ENCODE data around the gene PA2G4.

Gene PA2G4

DNA sequence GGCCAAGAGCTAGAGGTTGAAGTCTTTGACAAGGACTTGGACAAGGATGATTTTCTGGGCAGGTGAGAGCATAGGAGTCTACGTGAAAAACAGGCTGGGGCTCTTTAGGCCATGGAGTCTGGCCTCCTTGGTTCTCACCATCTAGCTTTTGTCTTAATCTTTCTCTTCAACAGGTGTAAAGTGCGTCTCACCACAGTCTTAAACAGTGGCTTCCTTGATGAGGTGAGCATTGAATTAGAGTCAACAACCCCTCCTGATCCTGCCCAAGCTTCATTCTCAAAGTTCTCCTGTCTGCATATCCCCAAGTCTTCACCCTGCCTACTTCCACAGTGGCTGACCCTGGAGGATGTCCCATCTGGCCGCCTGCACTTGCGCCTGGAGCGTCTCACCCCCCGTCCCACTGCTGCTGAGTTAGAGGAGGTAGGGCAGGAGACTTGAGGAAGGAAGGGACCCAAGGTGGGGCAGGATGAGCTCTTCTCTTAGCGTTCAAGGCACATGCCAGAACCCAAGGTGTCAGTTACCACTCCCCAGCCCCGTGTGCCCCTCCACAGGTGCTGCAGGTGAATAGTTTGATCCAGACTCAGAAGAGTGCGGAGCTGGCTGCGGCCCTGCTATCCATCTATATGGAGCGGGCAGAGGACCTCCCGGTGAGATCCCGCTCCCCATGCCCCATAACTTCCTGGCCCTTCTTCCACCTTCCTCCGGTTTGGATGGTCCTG is 33.7 kb downstream of the PA2G4 start (continued):
- TF ChIP-seq, protein P1, sequence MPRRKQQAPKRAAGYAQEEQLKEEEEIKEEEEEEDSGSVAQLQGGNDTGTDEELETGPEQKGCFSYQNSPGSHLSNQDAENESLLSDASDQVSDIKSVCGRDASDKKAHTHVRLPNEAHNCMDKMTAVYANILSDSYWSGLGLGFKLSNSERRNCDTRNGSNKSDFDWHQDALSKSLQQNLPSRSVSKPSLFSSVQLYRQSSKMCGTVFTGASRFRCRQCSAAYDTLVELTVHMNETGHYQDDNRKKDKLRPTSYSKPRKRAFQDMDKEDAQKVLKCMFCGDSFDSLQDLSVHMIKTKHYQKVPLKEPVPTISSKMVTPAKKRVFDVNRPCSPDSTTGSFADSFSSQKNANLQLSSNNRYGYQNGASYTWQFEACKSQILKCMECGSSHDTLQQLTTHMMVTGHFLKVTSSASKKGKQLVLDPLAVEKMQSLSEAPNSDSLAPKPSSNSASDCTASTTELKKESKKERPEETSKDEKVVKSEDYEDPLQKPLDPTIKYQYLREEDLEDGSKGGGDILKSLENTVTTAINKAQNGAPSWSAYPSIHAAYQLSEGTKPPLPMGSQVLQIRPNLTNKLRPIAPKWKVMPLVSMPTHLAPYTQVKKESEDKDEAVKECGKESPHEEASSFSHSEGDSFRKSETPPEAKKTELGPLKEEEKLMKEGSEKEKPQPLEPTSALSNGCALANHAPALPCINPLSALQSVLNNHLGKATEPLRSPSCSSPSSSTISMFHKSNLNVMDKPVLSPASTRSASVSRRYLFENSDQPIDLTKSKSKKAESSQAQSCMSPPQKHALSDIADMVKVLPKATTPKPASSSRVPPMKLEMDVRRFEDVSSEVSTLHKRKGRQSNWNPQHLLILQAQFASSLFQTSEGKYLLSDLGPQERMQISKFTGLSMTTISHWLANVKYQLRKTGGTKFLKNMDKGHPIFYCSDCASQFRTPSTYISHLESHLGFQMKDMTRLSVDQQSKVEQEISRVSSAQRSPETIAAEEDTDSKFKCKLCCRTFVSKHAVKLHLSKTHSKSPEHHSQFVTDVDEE (CRISPR knock-in tag; IDR thresholded peaks at IDR 0.05): no peak
- TF ChIP-seq ZC3H10 (CRISPR knock-in tag; IDR thresholded peaks at IDR 0.05): no peak

DNA sequence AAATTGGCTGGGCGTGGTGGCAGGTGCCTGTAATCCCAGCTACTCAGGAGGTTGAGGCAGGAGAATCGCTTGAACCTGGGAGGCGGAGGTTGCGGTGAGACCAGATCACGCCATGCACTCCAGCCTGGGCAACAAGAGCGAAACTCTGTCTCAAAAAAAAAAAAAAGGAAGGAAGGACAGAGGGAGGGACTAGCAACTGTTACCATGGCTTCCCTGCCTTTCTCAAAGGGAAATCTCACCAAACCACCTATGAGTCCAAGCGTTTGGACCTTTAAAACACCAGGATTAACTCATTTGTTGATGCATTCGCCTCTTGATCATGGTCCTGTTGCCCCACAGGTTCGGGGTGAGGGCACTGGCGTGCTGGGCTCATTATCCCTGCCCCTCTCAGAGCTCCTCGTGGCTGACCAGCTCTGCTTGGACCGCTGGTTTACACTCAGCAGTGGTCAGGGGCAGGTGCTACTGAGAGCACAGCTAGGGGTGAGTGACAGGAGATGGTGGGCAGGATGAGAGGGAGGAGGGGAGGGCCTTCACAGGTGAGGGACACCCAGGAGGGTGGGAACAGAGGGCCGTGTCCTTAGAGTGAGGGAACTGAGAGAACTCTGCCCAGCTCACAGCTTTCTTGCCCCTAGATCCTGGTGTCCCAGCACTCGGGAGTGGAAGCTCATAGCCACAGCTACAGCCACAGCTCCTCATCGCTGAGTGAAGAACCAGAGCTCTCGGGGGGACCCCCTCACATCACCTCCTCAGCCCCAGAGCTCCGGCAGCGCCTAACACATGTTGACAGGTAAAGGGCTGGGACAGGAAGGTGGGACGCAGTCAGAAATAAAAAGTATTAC is 37.8 kb downstream of the PA2G4 start:
- TF ChIP-seq ZNF8 (CRISPR knock-in tag; IDR thresholded peaks at IDR 0.05) (no peak), ESRRG (CRISPR knock-in tag; IDR thresholded peaks at IDR 0.05) (no peak)
- TF ChIP-seq, protein P2, sequence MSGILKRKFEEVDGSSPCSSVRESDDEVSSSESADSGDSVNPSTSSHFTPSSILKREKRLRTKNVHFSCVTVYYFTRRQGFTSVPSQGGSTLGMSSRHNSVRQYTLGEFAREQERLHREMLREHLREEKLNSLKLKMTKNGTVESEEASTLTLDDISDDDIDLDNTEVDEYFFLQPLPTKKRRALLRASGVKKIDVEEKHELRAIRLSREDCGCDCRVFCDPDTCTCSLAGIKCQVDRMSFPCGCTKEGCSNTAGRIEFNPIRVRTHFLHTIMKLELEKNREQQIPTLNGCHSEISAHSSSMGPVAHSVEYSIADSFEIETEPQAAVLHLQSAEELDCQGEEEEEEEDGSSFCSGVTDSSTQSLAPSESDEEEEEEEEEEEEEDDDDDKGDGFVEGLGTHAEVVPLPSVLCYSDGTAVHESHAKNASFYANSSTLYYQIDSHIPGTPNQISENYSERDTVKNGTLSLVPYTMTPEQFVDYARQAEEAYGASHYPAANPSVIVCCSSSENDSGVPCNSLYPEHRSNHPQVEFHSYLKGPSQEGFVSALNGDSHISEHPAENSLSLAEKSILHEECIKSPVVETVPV (CRISPR knock-in tag; IDR thresholded peaks at IDR 0.05): no peak

DNA sequence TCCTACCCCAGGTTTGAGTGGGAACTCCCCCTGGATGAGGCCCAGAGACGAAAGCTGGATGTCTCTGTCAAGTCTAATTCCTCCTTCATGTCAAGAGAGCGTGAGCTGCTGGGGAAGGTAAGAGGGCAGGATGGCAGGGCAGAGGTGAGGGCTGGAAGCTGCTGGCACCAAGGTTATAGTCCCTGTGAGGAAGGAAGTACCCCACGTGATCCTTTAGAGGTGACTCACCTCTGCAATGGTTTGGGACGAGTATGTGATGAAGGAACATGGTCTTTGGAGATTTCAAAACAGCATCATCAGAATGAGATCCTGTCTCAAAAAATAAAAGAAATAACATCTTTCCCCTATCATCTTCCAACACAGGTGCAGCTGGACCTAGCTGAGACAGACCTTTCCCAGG is 38.9 kb downstream of the PA2G4 start:
- TF ChIP-seq PPARA (CRISPR knock-in tag; IDR thresholded peaks at IDR 0.05; ENCODE audit: borderline replicate concordance): no peak
- no peak for TF ChIP-seq ARNTL (CRISPR knock-in tag; IDR thresholded peaks at IDR 0.05; ENCODE audit: borderline replicate concordance, low read depth)
- TF ChIP-seq, protein P3, sequence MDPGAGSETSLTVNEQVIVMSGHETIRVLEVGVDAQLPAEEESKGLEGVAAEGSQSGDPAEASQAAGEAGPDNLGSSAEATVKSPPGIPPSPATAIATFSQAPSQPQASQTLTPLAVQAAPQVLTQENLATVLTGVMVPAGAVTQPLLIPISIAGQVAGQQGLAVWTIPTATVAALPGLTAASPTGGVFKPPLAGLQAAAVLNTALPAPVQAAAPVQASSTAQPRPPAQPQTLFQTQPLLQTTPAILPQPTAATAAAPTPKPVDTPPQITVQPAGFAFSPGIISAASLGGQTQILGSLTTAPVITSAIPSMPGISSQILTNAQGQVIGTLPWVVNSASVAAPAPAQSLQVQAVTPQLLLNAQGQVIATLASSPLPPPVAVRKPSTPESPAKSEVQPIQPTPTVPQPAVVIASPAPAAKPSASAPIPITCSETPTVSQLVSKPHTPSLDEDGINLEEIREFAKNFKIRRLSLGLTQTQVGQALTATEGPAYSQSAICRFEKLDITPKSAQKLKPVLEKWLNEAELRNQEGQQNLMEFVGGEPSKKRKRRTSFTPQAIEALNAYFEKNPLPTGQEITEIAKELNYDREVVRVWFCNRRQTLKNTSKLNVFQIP (CRISPR knock-in tag; IDR thresholded peaks at IDR 0.05; ENCODE audit: borderline replicate concordance, low read depth): no peak
- no peak for TF ChIP-seq BACH2 (CRISPR knock-in tag; IDR thresholded peaks at IDR 0.05; ENCODE audit: borderline replicate concordance)
- TF ChIP-seq ZNF565 (CRISPR knock-in tag; conservative IDR thresholded peaks at IDR 0.05; ENCODE audit: low read depth): no peak
- TF ChIP-seq ZC3H10 (CRISPR knock-in tag; IDR thresholded peaks at IDR 0.05): no peak
- TF ChIP-seq, protein P2 (CRISPR knock-in tag; IDR thresholded peaks at IDR 0.05): no peak
- TF ChIP-seq CSDC2 (CRISPR knock-in tag; IDR thresholded peaks at IDR 0.05): no peak
- no peak for TF ChIP-seq SNAI2 (CRISPR knock-in tag; IDR thresholded peaks at IDR 0.05)
- ATAC-seq: no peak

More for the DNA sequence above, 37.8 kb downstream of the PA2G4 start:
- no peak for ATAC-seq

DNA sequence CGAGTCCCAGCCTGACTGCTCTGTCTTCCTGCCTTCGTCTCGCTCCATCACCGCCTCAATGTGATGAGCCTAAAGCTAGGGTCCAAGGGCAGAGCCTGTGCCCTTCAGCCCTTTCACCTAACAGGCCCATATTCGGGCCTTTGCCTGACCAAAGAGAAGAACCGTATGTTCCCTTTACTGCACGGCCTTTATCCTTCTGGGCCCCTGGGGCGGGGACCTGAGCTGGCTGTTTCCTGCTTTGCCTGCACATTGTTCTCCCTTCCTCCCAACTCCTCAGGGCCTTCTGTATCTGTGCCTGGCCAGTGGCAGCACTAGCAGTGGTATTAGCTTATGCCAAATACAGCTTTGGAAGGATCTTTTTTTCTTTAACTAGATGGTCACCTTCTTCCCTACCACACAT is 39.5 kb downstream of the PA2G4 start:
- TF ChIP-seq, protein P2 (CRISPR knock-in tag; IDR thresholded peaks at IDR 0.05): no peak
- TF ChIP-seq, protein P3 (CRISPR knock-in tag; IDR thresholded peaks at IDR 0.05; ENCODE audit: borderline replicate concordance, low read depth): no peak
- TF ChIP-seq ISL1 (CRISPR knock-in tag; IDR thresholded peaks at IDR 0.05) (no peak), GLIS3 (CRISPR knock-in tag; IDR thresholded peaks at IDR 0.05) (no peak), TCF4 (CRISPR knock-in tag; IDR thresholded peaks at IDR 0.05; ENCODE audit: borderline replicate concordance) (no peak), ZC3H10 (CRISPR knock-in tag; IDR thresholded peaks at IDR 0.05) (no peak), ZFP3 (CRISPR knock-in tag; IDR thresholded peaks at IDR 0.05) (no peak), CSDC2 (CRISPR knock-in tag; IDR thresholded peaks at IDR 0.05) (no peak), TOX (CRISPR knock-in tag; IDR thresholded peaks at IDR 0.05; ENCODE audit: borderline replicate concordance) (no peak), ESRRG (CRISPR knock-in tag; IDR thresholded peaks at IDR 0.05) (no peak), ZNF8 (CRISPR knock-in tag; IDR thresholded peaks at IDR 0.05) (no peak)
- TF ChIP-seq, protein P4, sequence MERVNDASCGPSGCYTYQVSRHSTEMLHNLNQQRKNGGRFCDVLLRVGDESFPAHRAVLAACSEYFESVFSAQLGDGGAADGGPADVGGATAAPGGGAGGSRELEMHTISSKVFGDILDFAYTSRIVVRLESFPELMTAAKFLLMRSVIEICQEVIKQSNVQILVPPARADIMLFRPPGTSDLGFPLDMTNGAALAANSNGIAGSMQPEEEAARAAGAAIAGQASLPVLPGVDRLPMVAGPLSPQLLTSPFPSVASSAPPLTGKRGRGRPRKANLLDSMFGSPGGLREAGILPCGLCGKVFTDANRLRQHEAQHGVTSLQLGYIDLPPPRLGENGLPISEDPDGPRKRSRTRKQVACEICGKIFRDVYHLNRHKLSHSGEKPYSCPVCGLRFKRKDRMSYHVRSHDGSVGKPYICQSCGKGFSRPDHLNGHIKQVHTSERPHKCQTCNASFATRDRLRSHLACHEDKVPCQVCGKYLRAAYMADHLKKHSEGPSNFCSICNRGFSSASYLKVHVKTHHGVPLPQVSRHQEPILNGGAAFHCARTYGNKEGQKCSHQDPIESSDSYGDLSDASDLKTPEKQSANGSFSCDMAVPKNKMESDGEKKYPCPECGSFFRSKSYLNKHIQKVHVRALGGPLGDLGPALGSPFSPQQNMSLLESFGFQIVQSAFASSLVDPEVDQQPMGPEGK (CRISPR knock-in tag; IDR thresholded peaks at IDR 0.05; ENCODE audit: borderline replicate concordance): no peak
- TF ChIP-seq, protein P5, sequence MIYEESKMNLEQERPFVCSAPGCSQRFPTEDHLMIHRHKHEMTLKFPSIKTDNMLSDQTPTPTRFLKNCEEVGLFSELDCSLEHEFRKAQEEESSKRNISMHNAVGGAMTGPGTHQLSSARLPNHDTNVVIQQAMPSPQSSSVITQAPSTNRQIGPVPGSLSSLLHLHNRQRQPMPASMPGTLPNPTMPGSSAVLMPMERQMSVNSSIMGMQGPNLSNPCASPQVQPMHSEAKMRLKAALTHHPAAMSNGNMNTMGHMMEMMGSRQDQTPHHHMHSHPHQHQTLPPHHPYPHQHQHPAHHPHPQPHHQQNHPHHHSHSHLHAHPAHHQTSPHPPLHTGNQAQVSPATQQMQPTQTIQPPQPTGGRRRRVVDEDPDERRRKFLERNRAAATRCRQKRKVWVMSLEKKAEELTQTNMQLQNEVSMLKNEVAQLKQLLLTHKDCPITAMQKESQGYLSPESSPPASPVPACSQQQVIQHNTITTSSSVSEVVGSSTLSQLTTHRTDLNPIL (CRISPR knock-in tag; IDR thresholded peaks at IDR 0.05; ENCODE audit: low read depth): no peak
- no peak for ATAC-seq
